ENCODE results near the gene MYH9. TPM values are rescaled to one million over a fixed set of nuclear protein-coding genes. Genes with fewer than 3 reads are reported as not detected.
"Not testable (repeated sequence)": the region's sequence is repeated elsewhere in the genome, so short reads cannot be mapped to it uniquely, and the experiment has no call there.

Gene MYH9
- total RNA-seq, 2 donors from 2014 or later, result 125 to 229 TPM

DNA sequence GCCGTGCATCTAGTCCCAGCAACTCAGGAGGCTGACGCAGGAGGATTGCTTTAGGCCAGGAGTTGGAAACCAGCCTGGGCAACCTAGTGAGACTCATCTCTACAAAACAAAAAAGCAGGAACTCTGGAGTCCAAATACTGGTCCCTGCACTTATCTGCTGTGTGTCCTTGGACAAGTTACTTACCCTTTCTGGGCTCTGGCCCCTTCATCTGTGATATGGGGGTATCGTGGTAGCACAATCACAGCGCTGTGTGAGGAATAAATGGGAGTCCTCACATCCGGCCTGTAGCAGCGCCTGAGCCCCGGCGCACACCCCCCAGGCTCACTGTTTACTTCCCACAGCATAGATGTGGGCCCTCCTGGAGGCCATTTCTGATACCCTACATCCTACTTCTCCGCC, 44.2 kb upstream of the MYH9 start:
- H3K36me3 ChIP-seq, result no peaks in the 10 kb centered on the region
- H3K4me3 ChIP-seq, result no peak overlapping the region
- no peaks in the 10 kb centered on the region for H3K4me1 ChIP-seq
- no peak for TF ChIP-seq CTCF (IDR thresholded peaks at IDR 0.05)
- H3K27ac ChIP-seq, result no peak overlapping the region
- no peaks in the 10 kb centered on the region for H3K27me3 ChIP-seq
- H3K9me3 ChIP-seq, result no peaks in the 10 kb centered on the region
- no peak for DNase-seq (ENCODE audit: low spot score)

- Histone ChIP-seq H3K9me3 (no peaks in the 10 kb centered on the region), H3K27me3 (no peaks in the 10 kb centered on the region), H3K4me1 (peaks cover 0 to 10% of the 10 kb centered on the region in 2 donors), H3K4me3 (no peak overlapping the region), H3K36me3 (no peaks in the 10 kb centered on the region), H3K27ac (no peak overlapping the region)
- DNase-seq (ENCODE audit: low spot score), result no peak
- no peak for TF ChIP-seq CTCF (IDR thresholded peaks at IDR 0.05)
Measured at GRCh38 chr22:36430863-36431262, 43.1 kb upstream of the MYH9 start.

DNA sequence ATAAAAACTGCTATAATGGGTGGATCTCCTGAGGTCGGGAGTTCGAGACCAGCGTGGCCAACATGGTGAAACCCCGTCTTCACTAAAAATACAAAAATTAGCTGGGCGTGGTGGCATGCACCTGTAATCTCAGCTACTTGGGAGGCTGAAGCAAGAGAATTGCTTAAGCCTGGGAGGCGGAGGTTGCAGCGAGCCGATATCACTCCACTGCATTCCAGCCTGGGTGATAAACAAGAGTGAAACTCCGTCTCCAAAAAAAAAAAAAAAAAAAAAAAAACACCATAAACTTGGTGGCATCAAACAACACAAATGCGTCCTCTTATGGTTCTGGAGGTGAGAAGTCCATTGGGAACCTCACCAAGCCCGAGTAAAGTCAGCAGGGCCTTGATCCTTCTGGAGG, 40.2 kb upstream of the MYH9 start:
- H3K9me3 ChIP-seq; H3K4me3 ChIP-seq; H3K4me1 ChIP-seq; H3K27ac ChIP-seq; DNase-seq (ENCODE audit: low spot score); H3K36me3 ChIP-seq; H3K27me3 ChIP-seq: not testable (repeated sequence)

DNA sequence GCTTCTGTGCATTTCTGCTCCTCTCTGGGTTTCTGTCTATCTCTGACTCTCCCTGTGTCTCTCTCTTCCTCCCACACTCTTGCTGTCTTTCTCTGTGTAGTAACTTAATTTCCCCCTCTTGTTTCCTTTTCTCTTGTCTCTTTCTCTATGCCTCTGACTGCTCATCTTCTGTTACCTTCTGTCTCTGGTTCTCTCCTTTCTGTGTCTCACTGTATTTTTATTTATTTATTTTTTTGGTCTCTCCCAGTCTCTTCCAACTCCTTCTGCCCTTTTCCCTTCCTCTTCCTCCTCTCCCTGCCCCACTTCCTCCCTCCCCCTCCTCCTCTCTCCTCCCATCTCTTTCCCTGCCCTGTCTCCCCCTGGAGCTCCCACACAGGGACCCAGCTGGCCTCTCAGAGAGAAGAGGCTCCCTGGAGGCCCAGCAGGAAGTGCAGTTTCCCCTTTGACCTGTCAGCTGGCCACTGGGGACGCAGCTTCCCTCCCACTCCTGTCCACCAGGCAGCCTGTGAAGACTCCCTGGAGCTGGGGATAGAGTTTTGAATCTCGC, 38.3 kb upstream of the MYH9 start:
- DNase-seq (ENCODE audit: low spot score), result no peak
- TF ChIP-seq CTCF (IDR thresholded peaks at IDR 0.05), result no peak
- Histone ChIP-seq H3K9me3 (no peaks in the 10 kb centered on the region), H3K4me3 (no peak overlapping the region), H3K27ac (peak overlapping the region in 1 of 2 donors; percentile 7), H3K27me3 (no peaks in the 10 kb centered on the region), H3K36me3 (no peaks in the 10 kb centered on the region), H3K4me1 (peaks cover 0 to 10% of the 10 kb centered on the region in 2 donors)

- no peak for DNase-seq (ENCODE audit: low spot score)
- Histone ChIP-seq H3K4me1 (peaks cover 0 to 16% of the 10 kb centered on the region in 2 donors), H3K9me3 (no peaks in the 10 kb centered on the region), H3K4me3 (no peak overlapping the region), H3K27ac (no peak overlapping the region), H3K27me3 (no peaks in the 10 kb centered on the region), H3K36me3 (no peaks in the 10 kb centered on the region)
- TF ChIP-seq CTCF (IDR thresholded peaks at IDR 0.05), result no peak
Measured at GRCh38 chr22:36424901-36425579, 37.3 kb upstream of the MYH9 start.

- H3K36me3 ChIP-seq; H3K9me3 ChIP-seq; H3K4me3 ChIP-seq; DNase-seq (ENCODE audit: low spot score); H3K27me3 ChIP-seq; H3K27ac ChIP-seq: not testable (repeated sequence)
- peaks cover 0 to 21% of the 10 kb centered on the region in 2 donors for H3K4me1 ChIP-seq
Measured at GRCh38 chr22:36424466-36424865, 36.7 kb upstream of the MYH9 start.

All from right atrium auricular region (tissue), 2 donors.